ENCODE data around the gene TBC1D20.

GRCh38 chr20:432208-432607, 30.1 kb downstream of the TBC1D20 start:
- no peak for TF ChIP-seq CTCF (conservative IDR thresholded peaks at IDR 0.05 in 1 of 2, IDR thresholded peaks at IDR 0.05 in 1 of 2; ENCODE audit: extremely low read depth in 1 of 2, insufficient read depth in 1 of 2, low read depth in 1 of 2, low read length in 2 of 2)
- TF ChIP-seq EZH2 (IDR thresholded peaks at IDR 0.05; ENCODE audit: borderline replicate concordance, low read length), result no peak
